Nucleus accumbens (tissue), 56 donors: Measurements from ENCODE around the gene B3GNT2.

Experiments
- DNase-seq, 56 donors: peaks; one replicate each; lab custom pipeline; 2025; lab: John Stamatoyannopoulos, UW

Gene B3GNT2

GRCh38 chr2:62202019-62202722 lies 6.3 kb downstream of the B3GNT2 start:
- no peak for DNase-seq

- DNase-seq: no peak
Measured at GRCh38 chr2:62202729-62203128, 6.8 kb downstream of the B3GNT2 start.

GRCh38 chr2:62203459-62203858 lies 7.5 kb downstream of the B3GNT2 start:
- no peak for DNase-seq

GRCh38 chr2:62204998-62205496 lies 9.1 kb downstream of the B3GNT2 start:
- DNase-seq: no peak

GRCh38 chr2:62205554-62205953 lies 9.6 kb downstream of the B3GNT2 start:
- DNase-seq: no peak

- DNase-seq: no peak
Measured at GRCh38 chr2:62206024-62206423, 10.1 kb downstream of the B3GNT2 start.

- DNase-seq: peak in 3 of 56 donors; percentile 7 to 14 (median 11)
Measured at GRCh38 chr2:62207491-62207890, 11.6 kb downstream of the B3GNT2 start.

GRCh38 chr2:62208074-62208757 lies 12.3 kb downstream of the B3GNT2 start:
- no peak for DNase-seq

GRCh38 chr2:62208758-62209114 lies 12.8 kb downstream of the B3GNT2 start:
- DNase-seq: no peak

- DNase-seq: no peak
Measured at GRCh38 chr2:62209427-62209991, 13.6 kb downstream of the B3GNT2 start.

- no peak for DNase-seq
Measured at GRCh38 chr2:62215306-62216064, 19.6 kb downstream of the B3GNT2 start.

- no peak for DNase-seq
Measured at GRCh38 chr2:62216113-62216512, 20.2 kb downstream of the B3GNT2 start.

GRCh38 chr2:62216616-62217015 lies 20.7 kb downstream of the B3GNT2 start:
- no peak for DNase-seq

GRCh38 chr2:62217421-62217820 lies 21.5 kb downstream of the B3GNT2 start:
- DNase-seq: no peak

- DNase-seq: no peak
Measured at GRCh38 chr2:62217970-62218369, 22.1 kb downstream of the B3GNT2 start.

GRCh38 chr2:62219407-62220159 lies 23.7 kb downstream of the B3GNT2 start:
- DNase-seq: no peak

GRCh38 chr2:62221141-62221540 lies 25.2 kb downstream of the B3GNT2 start:
- no peak for DNase-seq

GRCh38 chr2:62222171-62222570 lies 26.3 kb downstream of the B3GNT2 start:
- no peak for DNase-seq

- no peak for DNase-seq
Measured at GRCh38 chr2:62222674-62223073, 26.8 kb downstream of the B3GNT2 start.

- DNase-seq: no peak
Measured at GRCh38 chr2:62224976-62225375, 29.1 kb downstream of the B3GNT2 start.
